ENCODE data around the gene CIZ1. TPM values are rescaled to one million over a fixed set of nuclear protein-coding genes. Genes with fewer than 3 reads are reported as not detected.
"Not testable (repeated sequence)": the region's sequence is repeated elsewhere in the genome, so short reads cannot be mapped to it uniquely, and the experiment has no call there.

The CIZ1 gene
- total and polyA plus RNA-seq, 9 of the 15 experiments (the other 6 are each of a cell fraction or from before 2014, with no cell fraction given) = 6.6 to 329 (median 87.8) TPM

GRCh38 chr9:128136816-128137793 lies 54.3 kb downstream of the CIZ1 start (continued):
- peak; percentile 74 for TF ChIP-seq ATF3 (IDR thresholded peaks at IDR 0.05)
- no peak for TF ChIP-seq ATF3 (CRISPR knock-in tag; conservative IDR thresholded peaks at IDR 0.05)
- TF ChIP-seq PKNOX1 (IDR thresholded peaks at IDR 0.05) = peak; percentile 94
- TF ChIP-seq FOS (IDR thresholded peaks at IDR 0.05; ENCODE audit: extremely low read depth, insufficient read length) = no peak
- TF ChIP-seq CEBPG (CRISPR knock-in tag; IDR thresholded peaks at IDR 0.05) = no peak
- no peak for TF ChIP-seq CEBPG (tag; conservative IDR thresholded peaks at IDR 0.05 in 1 of 2, IDR thresholded peaks at IDR 0.05 in 1 of 2)

- H3K36me3 ChIP-seq (ENCODE audit: control insufficient read depth, insufficient read depth, low read length); H3K79me2 ChIP-seq (ENCODE audit: control insufficient read depth, insufficient read depth, low read length); POLR2A ChIA-PET; H4K20me1 ChIP-seq (replicated peaks; ENCODE audit: control insufficient read depth, insufficient read depth, low read length); ATAC-seq; in situ Hi-C loops (cut with MboI); intact Hi-C loops (cut with micrococcal nuclease); H3K9me3 ChIP-seq (replicated peaks; ENCODE audit: control insufficient read depth, insufficient read depth, low read depth, low read length); H3K27me3 ChIP-seq (ENCODE audit: control insufficient read depth in 2 of 2, insufficient read depth in 2 of 2, low read length in 2 of 2); H3K4me2 ChIP-seq (ENCODE audit: insufficient read depth, low read length); H2AFZ ChIP-seq (ENCODE audit: low read depth, low read length); H3K4me3 ChIP-seq; H3K27ac ChIP-seq (ENCODE audit: extremely low read depth, low read depth, low read length); CTCF ChIA-PET (ENCODE audit: low intra/inter-chr PET ratio); H3K9me1 ChIP-seq (ENCODE audit: control insufficient read depth, insufficient read depth, low read length); BruUV-seq (replicated peaks); FAIRE-seq; DNase-seq (ENCODE audit: extremely low read depth in 1 of 4, low spot score in 3 of 4): not testable (repeated sequence)
- Histone ChIP-seq H3K9ac (ENCODE audit: insufficient read depth in 1 of 2, low read depth in 2 of 2, low read length in 2 of 2) (0 out of 4 replicates have a peak overlapping the region, but pooled peaks of 1 of the 2 experiments have one; percentile 17), H3K4me1 (replicated peaks in 1 of 2; ENCODE audit: control insufficient read depth in 2 of 2, insufficient read depth in 2 of 2, low read length in 2 of 2) (peaks cover 11 to 17% of the 10 kb centered on the region in 2 experiments; a peak in 3 of 5 replicates)
- WGBS (ENCODE audit: insufficient coverage, low coverage, missing lambda C conversion rate) = 60% methylated on average over 7 of the region's 8 CpGs
Observed at GRCh38 chr9:128135561-128135960, 55.8 kb downstream of the CIZ1 start.

All from K562 (cell line).